ENCODE results near the gene PDE3B. TPM values are rescaled to one million over a fixed set of nuclear protein-coding genes. Genes with fewer than 3 reads are reported as not detected.

The PDE3B gene
- total and polyA plus RNA-seq, 2 of the 8 experiments (the other 6 are each of a cell fraction or from before 2014, with no cell fraction given), result 2.7 to 10.9 TPM

GRCh38 chr11:14857621-14858020 is 214.0 kb downstream of the PDE3B start:
- Histone ChIP-seq H3K27ac (ENCODE audit: low read depth, low read length) (no peak overlapping the region), H3K23me2 (ENCODE audit: low read depth, low read length) (no peaks in the 10 kb centered on the region), H3K4me2 (ENCODE audit: insufficient read depth in 1 of 2, low read depth in 2 of 2, low read length in 2 of 2) (no peak overlapping the region), H3K56ac (replicated peaks; ENCODE audit: insufficient read length, low read depth, low read length) (no peak overlapping the region), H3K27me3 (replicated peaks in 1 of 4; ENCODE audit: control insufficient read depth in 3 of 4, extremely low read depth in 1 of 4, insufficient read depth in 3 of 4, low read length in 3 of 4) (no peaks in the 10 kb centered on the region), H3K79me1 (ENCODE audit: low read depth, low read length) (no peaks in the 10 kb centered on the region), H3K9ac (replicated peaks in 1 of 4; ENCODE audit: extremely low read depth in 1 of 4, low read depth in 3 of 4, low read length in 3 of 4) (no peak overlapping the region), H3K4me3 (ENCODE audit: extremely low read depth in 1 of 4, insufficient read depth in 2 of 4, low read depth in 3 of 4, low read length in 4 of 4) (no peak overlapping the region), H2AK5ac (ENCODE audit: low read depth, low read length) (no peak overlapping the region), H3K9me3 (ENCODE audit: insufficient read depth in 2 of 2, low read depth in 1 of 2, low read length in 1 of 2) (no peaks in the 10 kb centered on the region), H2BK5ac (ENCODE audit: low read depth, low read length) (no peak overlapping the region), H4K8ac (ENCODE audit: extremely low read depth, insufficient read depth, low read length) (no peak overlapping the region), H2BK12ac (ENCODE audit: low read depth, low read length) (no peak overlapping the region), H2BK20ac (ENCODE audit: low read length) (no peak overlapping the region), H3K4ac (replicated peaks; ENCODE audit: insufficient read length, low read depth, low read length) (no peak overlapping the region), H3K23ac (ENCODE audit: insufficient read length) (no peak overlapping the region), H3K4me1 (replicated peaks in 1 of 4; ENCODE audit: control insufficient read depth in 3 of 4, insufficient read depth in 4 of 4, low read length in 3 of 4) (no peaks in the 10 kb centered on the region), H4K91ac (replicated peaks; ENCODE audit: insufficient read length, low read length) (no peak overlapping the region), H2BK15ac (ENCODE audit: low read length) (no peak overlapping the region), H3K36me3 (ENCODE audit: control insufficient read depth in 2 of 4, insufficient read depth in 4 of 4, low read length in 3 of 4) (no peaks in the 10 kb centered on the region), H3K79me2 (ENCODE audit: control insufficient read depth in 1 of 2, insufficient read depth in 2 of 2, low read length in 2 of 2) (no peaks in the 10 kb centered on the region), H3K18ac (ENCODE audit: extremely low read depth, low read length) (no peak overlapping the region), H2AFZ (ENCODE audit: low read length) (no peak overlapping the region), H3K14ac (ENCODE audit: insufficient read length) (no peak overlapping the region), H2BK120ac (replicated peaks; ENCODE audit: low read depth, low read length) (no peak overlapping the region), H4K5ac (ENCODE audit: insufficient read length, low read depth, low read length) (no peak overlapping the region), H4K20me1 (replicated peaks in 1 of 2; ENCODE audit: control insufficient read depth in 1 of 2, insufficient read depth in 2 of 2, low read length in 2 of 2) (no peaks in the 10 kb centered on the region)
- DNase-seq (ENCODE audit: low read depth in 1 of 2, low spot score in 2 of 2), result no peak
- CTCF ChIA-PET (ENCODE audit: partially characterized antibody), result no interaction called here
- WGBS, 2 experiments (ENCODE audit: extremely low coverage in 1 of 2, insufficient coverage in 1 of 2, insufficient read length in 1 of 2, insufficient replicate concordance in 2 of 2, low coverage in 1 of 2, low lambda C conversion rate in 2 of 2, missing lambda C conversion rate in 1 of 2), result 93% methylated on average over 3 of the region's 3 CpGs; no CpG with 5 or more reads in 1 of the 2 experiments
- no peak for FAIRE-seq
- POLR2A ChIA-PET (ENCODE audit: partially characterized antibody), result interaction anchor here (0.8 kb wide), 1 partner anchor 116 kb away, joined by 3 read pairs; no protein-coding TSS in a partner anchor
- no peak for TF ChIP-seq TBP (IDR thresholded peaks at IDR 0.05; ENCODE audit: low read depth, low read length)
- no peak for TF ChIP-seq SUZ12 (IDR thresholded peaks at IDR 0.05; ENCODE audit: low read length)

Measured in H1 (cell line).